ENCODE measurements around the gene CCDC90B.
"Not testable (repeated sequence)": the region's sequence is repeated elsewhere in the genome, so short reads cannot be mapped to it uniquely, and the experiment has no call there.

The CCDC90B gene

GRCh38 chr11:83272627-83273026 is 13.5 kb downstream of the CCDC90B start:
- H3K4me3 ChIP-seq (ENCODE audit: low read depth, low read length), result no peak overlapping the region
- no peak for TF ChIP-seq CTCF (IDR thresholded peaks at IDR 0.05; ENCODE audit: borderline replicate concordance, insufficient read depth, low read depth, low read length)

- not testable (repeated sequence) for H3K4me3 ChIP-seq (ENCODE audit: low read depth, low read length)
These were observed 14.4 kb downstream of the CCDC90B start for GRCh38 chr11:83271734-83272133.

GRCh38 chr11:83269080-83269479 is 17.1 kb downstream of the CCDC90B start:
- not testable (repeated sequence) for H3K4me3 ChIP-seq (ENCODE audit: low read depth, low read length)

- no peak for TF ChIP-seq CTCF (IDR thresholded peaks at IDR 0.05; ENCODE audit: borderline replicate concordance, insufficient read depth, low read depth, low read length)
- H3K4me3 ChIP-seq (ENCODE audit: low read depth, low read length), result no peak overlapping the region
These were observed 20.8 kb downstream of the CCDC90B start for GRCh38 chr11:83265331-83265730.

GRCh38 chr11:83259559-83259958 is 26.6 kb downstream of the CCDC90B start:
- no peak overlapping the region for H3K4me3 ChIP-seq (ENCODE audit: low read depth, low read length)
- no peak for TF ChIP-seq CTCF (IDR thresholded peaks at IDR 0.05; ENCODE audit: borderline replicate concordance, insufficient read depth, low read depth, low read length)

- TF ChIP-seq CTCF (IDR thresholded peaks at IDR 0.05; ENCODE audit: borderline replicate concordance, insufficient read depth, low read depth, low read length), result no peak
- H3K4me3 ChIP-seq (ENCODE audit: low read depth, low read length), result no peak overlapping the region
These were observed 28.4 kb downstream of the CCDC90B start for GRCh38 chr11:83257761-83258168.

- TF ChIP-seq CTCF (IDR thresholded peaks at IDR 0.05; ENCODE audit: borderline replicate concordance, insufficient read depth, low read depth, low read length), result no peak
- no peak overlapping the region for H3K4me3 ChIP-seq (ENCODE audit: low read depth, low read length)
These were observed 29.4 kb downstream of the CCDC90B start for GRCh38 chr11:83256602-83257340.

GRCh38 chr11:83255366-83255765 is 30.8 kb downstream of the CCDC90B start:
- TF ChIP-seq CTCF (IDR thresholded peaks at IDR 0.05; ENCODE audit: borderline replicate concordance, insufficient read depth, low read depth, low read length), result no peak
- no peak overlapping the region for H3K4me3 ChIP-seq (ENCODE audit: low read depth, low read length)

Data from GM12875 (cell line).